A549 (cell line): ENCODE measurements around the gene GSK3A.

ENCODE experiments used
- CBX8 ChIP-seq: fragments of 200-600 bp; sonication (generic); IDR thresholded peaks from 2 replicates; pipeline ENCODE4 v1.6.1; 2016
- CTCF ChIP-seq: fragments of >200 bp; sonication (Bioruptor Twin); formaldehyde crosslinking; IDR thresholded peaks from 3 replicates; pipeline ENCODE4 v1.5.1; 2016
- ELK1 ChIP-seq: fragments of 150-350 bp; IDR thresholded peaks from 2 replicates; pipeline ENCODE4 v1.6.1; 2014; ENCODE audit warnings: low read depth, mild to moderate bottlenecking, low read length
- ESRRA ChIP-seq: fragments of 150-350 bp; IDR thresholded peaks from 2 replicates; pipeline ENCODE4 v1.6.1; 2014; ENCODE audit warnings: mild to moderate bottlenecking, low read length, borderline replicate concordance
- MAX ChIP-seq: IDR thresholded peaks from 2 replicates; pipeline ENCODE4 v1.6.1; 2012
- POLR2A ChIP-seq: IDR thresholded peaks from 2 replicates; pipeline ENCODE4 v1.6.1; 2012; ENCODE audit warnings: mild to moderate bottlenecking, low read length
- RAD21 ChIP-seq, 2 experiments: fragments of >200 bp in 1 of 2; sonication (Bioruptor Twin) in 1 of 2; formaldehyde crosslinking in 1 of 2; IDR thresholded peaks in 1 of 2; conservative IDR thresholded peaks in 1 of 2; 2 replicates in 1 of 2; 3 replicates in 1 of 2; pipeline ENCODE4 v1.6.1; 2012 to 2018; ENCODE audit warnings: inconsistent platforms in 1 of 2
- SMC3 ChIP-seq: fragments of >200 bp; sonication (Bioruptor Twin); formaldehyde crosslinking; IDR thresholded peaks from 3 replicates; pipeline ENCODE4 v1.6.1; 2018; ENCODE audit warnings: inconsistent platforms
- ZFP36 ChIP-seq: fragments of 450-650 bp; IDR thresholded peaks from 2 replicates; pipeline ENCODE4 v1.6.1; 2014; ENCODE audit warnings: borderline replicate concordance; ENCODE audit not compliant: partially characterized antibody

- TF ChIP-seq POLR2A (no peak), MAX (peak; percentile 88), CTCF (no peak), ESRRA (no peak), SMC3 (no peak), ZFP36 (no peak), RAD21 (conservative IDR thresholded peaks at IDR 0.05 in 1 of 2, IDR thresholded peaks at IDR 0.05 in 1 of 2) (no peak), CBX8 (no peak), ELK1 (no peak)
Observed at GRCh38 chr19:42252365-42253244, 10.2 kb upstream of the GSK3A start.
